HG03342 (cell line): ENCODE measurements around the gene RPS6KC1.
"Not testable (repeated sequence)": the region's sequence is repeated elsewhere in the genome, so short reads cannot be mapped to it uniquely, and the experiment has no call there.

Experiments used
- ATAC-seq: cut with Tn5 transposase; IDR thresholded peaks from one replicate; pipeline ENCODE4 v1.9.1; 2021; ENCODE audit warnings: mild to moderate bottlenecking, moderate library complexity; ENCODE audit not compliant: unreplicated experiment

Gene RPS6KC1, protein sequence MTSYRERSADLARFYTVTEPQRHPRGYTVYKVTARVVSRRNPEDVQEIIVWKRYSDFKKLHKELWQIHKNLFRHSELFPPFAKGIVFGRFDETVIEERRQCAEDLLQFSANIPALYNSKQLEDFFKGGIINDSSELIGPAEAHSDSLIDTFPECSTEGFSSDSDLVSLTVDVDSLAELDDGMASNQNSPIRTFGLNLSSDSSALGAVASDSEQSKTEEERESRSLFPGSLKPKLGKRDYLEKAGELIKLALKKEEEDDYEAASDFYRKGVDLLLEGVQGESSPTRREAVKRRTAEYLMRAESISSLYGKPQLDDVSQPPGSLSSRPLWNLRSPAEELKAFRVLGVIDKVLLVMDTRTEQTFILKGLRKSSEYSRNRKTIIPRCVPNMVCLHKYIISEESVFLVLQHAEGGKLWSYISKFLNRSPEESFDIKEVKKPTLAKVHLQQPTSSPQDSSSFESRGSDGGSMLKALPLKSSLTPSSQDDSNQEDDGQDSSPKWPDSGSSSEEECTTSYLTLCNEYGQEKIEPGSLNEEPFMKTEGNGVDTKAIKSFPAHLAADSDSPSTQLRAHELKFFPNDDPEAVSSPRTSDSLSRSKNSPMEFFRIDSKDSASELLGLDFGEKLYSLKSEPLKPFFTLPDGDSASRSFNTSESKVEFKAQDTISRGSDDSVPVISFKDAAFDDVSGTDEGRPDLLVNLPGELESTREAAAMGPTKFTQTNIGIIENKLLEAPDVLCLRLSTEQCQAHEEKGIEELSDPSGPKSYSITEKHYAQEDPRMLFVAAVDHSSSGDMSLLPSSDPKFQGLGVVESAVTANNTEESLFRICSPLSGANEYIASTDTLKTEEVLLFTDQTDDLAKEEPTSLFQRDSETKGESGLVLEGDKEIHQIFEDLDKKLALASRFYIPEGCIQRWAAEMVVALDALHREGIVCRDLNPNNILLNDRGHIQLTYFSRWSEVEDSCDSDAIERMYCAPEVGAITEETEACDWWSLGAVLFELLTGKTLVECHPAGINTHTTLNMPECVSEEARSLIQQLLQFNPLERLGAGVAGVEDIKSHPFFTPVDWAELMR

DNA sequence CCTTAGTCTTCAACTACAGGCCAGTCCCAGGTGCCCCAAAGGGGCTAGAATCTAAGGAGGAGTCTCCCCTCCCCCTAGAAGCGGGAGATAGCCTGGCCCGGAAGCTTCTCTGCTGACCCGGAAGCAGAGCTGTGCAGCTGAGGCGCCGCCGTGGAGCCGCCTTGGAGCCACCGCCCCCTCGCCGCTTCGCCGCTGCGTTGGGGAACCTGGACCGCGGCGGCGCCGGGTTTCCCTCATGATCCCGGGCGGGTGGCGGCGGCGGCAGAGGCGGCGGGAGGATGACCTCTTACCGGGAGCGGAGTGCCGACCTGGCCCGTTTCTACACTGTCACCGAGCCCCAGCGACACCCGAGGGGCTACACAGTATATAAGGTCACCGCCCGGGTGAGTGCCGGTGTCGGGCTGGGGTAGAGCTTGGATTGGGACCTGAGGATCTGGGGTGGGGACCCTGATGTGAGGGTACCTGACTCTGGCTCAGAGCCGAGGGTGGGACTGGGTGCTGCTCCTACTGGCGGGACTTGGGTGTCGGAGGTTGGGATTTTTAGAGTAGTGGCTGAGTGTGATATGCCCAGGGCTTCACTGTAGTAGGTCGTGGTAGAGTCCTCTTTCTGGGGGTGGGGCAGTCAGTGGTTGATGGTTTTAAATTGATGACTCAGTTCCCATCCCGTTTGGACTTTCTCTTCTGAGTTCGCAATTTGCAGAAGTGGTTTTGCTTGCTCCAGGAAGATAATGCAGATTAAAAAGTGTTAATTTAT is at the start of gene RPS6KC1:
RPS6KC1 (plus strand) TSS at position 115 of the 754 bp plus-strand sequence; CDS start at position 279, 164 bp downstream.
- peak; percentile 98 for ATAC-seq

DNA sequence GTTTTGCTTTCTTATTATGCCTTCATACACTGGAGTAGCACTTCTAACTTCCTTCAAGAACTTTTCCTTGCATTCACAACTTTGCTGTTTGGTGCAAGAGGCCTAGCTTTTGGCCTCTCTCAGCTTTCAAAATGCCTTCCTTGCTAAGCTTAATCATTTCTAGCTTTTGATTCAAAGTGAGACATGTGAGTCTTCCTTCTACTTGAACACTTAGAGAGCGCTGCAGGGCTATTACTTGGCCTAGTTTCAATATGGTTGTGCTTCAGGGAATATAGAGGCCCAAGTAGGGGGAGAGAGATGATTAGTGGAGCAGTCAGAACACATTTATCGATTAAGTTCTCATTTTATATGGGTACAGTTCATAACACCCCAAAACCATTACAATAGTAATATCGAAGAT is 47.8 kb upstream of the RPS6KC1 start:
- ATAC-seq: peak; percentile 56

DNA sequence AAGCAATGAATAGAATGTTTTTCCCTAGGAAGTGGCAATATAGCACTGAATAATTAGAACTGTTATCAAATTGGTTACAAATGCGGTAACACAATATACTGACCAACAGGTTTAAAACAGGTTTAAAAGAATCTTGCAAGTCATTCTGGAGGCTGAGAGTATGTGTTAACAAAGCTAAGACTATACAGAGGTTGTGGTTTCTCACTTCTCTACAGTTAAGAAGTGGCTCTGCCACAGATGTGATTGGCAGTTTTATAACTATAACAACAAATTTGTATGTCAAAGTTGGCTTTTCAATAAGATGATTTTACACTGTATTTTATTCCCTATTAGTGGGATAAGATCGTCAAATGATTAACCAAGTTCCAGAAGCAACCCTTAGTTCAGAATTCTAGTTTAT is 42.5 kb upstream of the RPS6KC1 start:
- ATAC-seq: peak; percentile 69

DNA sequence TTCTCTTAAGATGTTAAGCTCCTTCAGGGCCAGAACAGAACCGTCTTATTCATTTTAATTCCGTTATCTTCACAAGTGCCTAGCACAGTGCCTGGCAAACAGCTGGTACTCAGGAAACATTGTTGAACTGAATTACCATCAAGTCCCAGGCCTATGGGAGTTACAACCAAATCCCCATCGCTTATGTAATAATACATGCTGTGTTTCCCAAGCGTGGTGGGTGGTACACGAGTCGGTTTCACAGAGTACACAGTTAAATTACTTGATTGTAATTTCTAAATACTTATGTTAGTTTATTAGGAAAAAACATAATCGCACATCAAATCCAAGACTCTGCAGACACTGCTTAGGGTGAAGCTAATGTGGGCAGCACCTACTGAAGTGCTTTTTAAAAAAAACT is 36.4 kb upstream of the RPS6KC1 start:
- no peak for ATAC-seq

DNA sequence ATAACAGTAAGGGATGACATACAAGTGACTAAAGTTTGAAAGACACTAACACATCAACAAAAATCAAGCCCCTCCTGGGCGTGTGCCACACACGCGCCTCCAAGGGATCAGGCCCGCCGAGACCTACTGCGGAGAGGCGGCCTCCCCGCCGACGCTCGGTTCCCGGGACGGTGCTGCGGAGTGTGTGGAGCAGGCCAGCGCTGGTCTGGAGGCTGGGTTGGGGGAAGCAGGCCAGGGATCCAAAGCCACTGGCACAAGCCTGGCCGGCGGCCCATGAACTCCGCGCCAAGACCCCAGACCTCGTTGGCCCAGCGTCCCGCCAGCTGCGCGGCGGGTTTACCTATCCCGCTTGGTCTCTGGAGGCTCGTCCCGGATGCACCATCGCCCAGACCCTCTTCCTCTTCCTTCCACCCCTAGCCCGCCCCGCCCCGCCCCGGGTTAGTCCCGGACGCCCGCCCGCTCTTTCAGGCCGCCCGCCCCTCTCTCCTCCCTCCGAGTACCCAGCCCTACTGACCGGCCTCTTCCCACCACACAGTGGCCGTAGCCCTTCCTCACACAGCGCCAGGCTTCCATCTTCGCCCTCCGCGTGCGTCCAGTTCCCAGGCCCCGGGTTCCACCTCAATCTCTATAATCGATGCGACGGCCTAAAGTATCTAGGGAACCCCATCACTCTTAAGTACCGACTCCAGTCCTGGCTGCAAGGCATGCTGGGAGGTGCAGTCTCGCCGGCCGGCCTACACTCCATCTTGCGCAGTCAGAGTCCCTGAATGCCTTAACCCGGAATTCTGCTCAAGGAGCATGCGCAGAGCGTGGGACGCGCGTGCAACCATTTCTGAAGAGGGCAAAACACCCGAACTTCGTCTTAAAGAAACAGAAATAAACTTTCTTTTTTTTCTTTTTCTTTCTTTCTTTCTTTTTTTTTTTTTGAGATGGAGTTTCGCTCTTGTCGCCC is 35.7 kb upstream of the RPS6KC1 start, which contains the start of gene ANGEL2:
ANGEL2 (minus strand) TSS at position 769 of the 952 bp plus-strand sequence; CDS start at position 573, 196 bp downstream.
- ATAC-seq: peak; percentile 95

DNA sequence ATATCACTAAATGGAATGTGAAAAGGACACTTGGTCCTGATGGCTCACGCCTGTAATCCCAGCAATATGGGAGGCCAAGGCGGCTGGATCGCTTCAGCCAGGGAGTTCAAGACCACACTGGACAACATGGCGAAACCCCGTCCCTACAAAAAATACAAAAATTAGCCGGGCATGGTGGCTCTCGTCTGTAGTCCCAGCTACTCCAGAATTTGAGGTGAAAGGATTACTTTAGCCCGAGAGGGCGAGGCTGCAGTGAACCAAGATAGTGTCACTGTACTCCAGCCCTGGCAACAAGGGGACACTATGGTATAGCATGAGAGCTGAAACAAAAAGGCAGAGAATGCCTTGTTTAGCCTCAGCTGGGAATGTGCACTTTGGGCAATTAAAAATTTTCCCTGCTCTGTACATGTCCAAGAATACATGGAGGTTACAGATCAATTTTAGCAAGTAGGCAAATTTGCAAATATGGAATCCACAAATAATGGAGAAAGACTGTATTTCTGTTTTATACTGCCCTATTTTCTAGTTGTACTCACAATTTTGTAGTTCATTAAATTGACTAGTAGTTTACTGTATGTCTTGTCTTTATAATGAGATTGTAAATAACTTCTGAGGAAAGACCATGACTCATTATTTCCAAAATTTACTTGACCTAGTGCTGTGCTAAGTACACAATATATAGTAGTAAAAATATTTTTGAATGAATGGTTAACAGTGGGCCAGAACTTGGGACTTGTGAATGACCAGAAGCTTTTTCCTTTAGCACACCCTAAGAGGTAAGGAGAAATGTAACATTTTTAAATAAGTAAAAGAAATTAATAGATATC is 33.4 kb upstream of the RPS6KC1 start:
- no peak for ATAC-seq

DNA sequence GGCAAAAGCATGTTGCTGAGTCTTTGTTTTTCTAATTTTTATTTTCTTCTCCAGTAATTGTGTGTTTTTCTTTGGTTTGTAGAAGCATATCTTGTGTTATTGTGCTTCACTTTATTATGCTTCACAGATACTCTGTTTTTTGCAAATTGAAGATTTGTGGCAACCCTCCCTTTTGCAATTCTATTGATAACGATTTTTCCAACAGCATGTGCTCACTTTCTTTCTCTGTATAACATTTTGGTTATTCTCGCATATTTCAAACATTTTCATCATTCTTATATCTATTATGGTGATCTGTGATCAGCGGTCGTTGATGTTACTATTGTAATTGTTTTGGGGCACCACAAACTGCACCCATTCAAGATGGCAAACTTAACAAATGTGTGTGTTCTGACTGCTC is 31.6 kb upstream of the RPS6KC1 start:
- ATAC-seq: no peak

DNA sequence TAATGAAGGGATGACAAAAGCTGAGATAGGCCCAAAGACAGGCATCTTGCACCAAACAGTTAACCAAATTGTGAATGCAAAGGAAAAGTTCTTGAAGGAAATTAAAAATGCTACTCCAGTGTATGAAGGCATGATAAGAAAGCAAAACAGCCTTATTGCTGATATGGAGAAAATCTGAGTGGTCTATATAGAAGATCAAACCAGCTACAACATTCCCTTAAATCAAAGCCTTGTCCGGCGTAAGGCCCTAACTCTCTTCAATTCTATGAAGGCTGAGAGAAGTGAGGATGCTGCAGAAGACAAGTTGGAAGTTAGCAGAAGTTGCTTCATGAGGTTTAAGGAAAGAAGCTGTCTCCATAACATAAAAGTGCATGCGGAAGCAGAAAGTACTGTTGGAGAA is 31.0 kb upstream of the RPS6KC1 start:
- ATAC-seq: no peak

DNA sequence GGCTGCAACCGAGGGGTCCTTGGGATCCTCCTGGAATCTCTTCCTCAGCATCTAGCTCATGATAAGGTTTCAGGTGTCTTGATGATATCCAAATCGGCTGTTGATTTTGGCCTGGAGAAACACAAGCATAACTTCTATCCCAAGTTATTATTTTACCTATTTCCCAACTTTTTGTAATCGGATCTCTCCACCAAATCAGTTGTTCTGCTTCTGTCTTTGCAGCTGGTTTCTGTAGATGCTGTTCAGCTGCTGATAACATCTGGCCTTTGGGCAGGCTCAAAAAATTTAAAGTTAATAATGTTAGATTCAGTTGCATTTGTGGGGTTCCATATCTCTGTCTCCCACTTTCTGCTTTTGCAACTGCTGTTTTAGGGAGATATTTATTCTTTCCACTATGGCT is 24.0 kb upstream of the RPS6KC1 start:
- ATAC-seq: not testable (repeated sequence)

DNA sequence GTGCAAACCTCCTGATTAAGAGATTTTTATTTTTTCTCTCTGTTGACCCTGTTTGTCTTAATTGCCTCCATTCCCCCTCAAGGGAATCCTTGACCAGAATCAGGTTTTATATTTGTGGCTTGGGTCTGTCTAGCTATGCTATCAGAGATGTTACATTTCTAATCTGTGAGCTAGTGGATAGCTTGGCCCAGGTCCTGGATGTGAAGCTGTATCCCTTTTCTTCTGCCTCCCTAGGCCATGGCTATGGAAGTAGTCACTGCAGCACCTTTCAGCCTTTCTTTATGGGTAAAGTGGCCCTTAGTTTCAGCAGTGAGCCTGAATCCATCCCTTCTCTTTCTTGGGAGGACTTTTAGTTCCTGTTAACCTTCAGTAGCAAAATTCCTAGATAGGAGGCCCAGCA is 18.4 kb upstream of the RPS6KC1 start:
- ATAC-seq: no peak

DNA sequence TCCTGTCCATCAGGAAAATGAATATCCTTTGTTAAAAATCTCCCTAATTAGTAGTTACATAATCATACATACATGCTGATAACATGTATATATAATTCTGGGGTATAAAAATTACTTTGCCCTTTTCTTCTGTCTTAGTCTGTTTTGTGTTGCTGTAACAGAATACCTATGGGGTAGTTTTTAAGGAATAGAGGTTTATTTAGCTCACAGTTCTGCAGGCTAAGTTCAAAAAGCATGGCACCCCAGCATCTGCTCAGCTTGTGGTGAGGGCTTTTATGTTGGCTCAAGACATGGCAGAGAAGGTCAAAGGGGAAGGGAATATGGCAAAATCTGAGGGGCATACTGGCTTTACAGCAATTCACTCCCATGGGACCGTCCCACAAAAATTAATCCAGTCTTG is 16.3 kb upstream of the RPS6KC1 start:
- no peak for ATAC-seq

DNA sequence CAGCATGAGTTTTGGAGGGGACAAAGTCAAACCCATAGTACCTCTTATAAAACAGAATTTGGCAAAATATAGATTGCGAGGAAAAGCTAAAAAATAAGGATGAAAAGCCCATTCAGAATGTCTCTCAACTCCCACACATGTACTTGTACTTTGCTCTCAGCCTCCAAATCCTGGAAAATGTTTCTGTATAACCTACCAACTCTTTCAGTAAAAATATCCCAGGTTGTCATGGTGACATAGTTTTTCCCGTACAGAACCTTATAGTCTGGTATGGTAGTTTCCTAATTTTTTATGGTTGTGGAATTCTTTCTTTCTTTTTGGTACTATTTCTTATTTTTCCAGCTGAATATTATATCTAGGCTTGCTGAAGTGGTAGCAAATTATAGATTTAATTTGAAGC is 15.5 kb upstream of the RPS6KC1 start:
- ATAC-seq: no peak

DNA sequence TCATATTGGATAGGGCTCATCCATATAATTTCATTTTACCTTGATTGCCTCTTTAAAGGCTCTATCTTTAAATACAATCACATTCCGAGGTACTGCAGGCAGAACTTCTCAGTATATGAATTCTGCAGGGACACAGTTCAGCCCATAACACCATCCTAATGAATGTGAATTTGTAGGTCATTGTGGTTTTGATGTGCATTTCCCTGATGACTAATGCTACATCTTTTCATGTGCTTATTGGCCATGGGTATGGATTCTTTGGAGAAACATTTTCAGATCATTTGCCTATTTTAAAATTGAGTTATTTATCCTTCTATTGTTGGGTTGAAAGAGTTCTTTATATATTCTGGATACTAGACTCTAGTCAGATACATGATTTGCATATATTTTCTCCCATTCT is 9.6 kb upstream of the RPS6KC1 start:
- ATAC-seq: no peak

DNA sequence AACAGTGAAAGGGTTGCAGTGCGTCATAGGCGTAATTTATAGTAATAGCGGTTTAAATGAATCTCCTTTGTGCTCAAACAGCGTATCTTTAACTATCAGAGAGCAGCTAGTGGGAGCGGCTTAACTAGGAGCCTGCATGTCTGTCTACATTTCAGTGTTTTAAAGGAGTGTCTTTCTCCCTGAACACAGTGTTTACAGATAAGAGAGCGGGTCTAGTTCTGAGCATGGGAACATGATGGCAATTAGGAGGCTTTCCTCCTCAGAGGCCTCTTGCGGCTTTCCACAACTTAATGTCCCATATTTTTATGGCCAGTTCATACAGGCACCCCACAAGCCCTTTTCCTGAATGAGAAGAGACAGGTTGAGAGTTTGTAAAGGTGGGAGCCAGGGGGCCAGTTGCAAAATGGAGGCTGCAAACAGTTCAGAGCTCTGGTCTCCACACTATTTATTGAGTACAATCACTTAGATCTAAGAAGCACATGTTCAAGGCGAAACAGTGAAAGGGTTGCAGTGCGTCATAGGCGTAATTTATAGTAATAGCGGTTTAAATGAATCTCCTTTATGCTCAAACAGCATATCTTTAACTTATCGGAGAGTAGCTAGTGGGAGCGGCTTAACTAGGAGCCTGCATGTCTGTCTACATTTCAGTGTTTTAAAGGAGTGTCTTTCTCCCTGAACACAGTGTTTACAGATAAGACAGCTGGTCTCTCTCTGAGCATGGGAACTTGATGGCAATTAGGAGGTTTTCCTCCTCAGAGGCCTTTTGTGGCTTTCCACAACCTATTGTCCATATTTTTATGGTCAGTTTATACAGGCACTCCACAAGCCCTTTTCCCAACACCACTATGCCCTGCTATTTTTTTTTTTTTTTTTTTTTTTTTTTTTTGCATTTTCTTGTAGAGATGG is 5.5 kb upstream of the RPS6KC1 start:
- ATAC-seq: not testable (repeated sequence)

DNA sequence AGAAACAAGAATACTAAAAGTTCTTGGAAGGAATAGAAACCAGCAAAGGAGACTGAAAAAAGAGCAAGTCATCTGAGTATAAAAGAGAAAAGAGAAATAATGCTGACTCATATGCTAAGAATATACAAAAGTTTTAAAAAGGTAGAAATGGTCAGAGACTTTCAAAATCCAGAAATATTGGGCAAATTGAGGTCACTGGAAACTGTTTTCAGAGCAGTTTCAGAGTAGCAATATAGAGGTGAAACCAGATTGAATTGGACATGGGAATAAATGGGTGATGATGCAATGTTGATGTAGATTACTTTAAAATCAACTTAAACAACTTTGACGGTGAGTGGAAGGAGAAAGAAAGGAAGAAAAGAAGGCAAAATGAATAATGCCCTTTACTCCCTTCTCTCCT is 1.8 kb upstream of the RPS6KC1 start:
- ATAC-seq: no peak

DNA sequence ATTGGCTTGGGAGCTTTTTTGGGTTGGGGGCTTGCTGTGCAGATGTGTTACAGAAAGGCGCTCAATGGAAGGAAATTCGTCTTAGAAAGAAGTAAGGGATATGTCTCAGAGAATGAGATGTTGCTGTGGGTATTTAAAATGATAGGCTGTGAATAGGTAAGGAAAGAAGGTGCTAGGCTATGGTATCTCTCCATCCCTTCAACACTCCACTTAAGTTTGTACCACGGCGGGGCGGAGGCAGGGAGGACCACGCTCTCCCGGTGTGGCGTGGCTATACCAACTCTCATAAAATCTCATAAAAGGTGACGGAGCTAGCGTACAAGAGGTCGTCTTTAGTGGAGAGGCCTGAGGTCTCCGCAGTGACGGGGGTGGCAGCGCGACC is 305 bp upstream of the RPS6KC1 start:
- peak; percentile 18 for ATAC-seq

DNA sequence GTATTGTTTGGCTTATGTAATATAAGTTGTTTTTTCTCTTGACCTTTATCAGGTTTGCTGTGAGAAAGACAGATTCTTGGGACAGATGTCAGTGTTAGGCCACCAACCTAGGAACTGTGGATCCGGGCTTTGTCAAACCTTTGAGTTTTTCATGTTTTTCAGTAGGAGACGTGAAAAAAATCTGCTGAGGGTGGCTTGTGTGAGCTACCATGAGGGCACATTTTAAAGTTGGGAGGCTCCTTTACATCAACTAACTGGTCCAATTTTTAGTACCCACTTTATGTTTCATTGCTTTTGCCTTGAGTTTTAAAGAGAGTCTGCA is 801 bp downstream of the RPS6KC1 start:
- ATAC-seq: no peak

DNA sequence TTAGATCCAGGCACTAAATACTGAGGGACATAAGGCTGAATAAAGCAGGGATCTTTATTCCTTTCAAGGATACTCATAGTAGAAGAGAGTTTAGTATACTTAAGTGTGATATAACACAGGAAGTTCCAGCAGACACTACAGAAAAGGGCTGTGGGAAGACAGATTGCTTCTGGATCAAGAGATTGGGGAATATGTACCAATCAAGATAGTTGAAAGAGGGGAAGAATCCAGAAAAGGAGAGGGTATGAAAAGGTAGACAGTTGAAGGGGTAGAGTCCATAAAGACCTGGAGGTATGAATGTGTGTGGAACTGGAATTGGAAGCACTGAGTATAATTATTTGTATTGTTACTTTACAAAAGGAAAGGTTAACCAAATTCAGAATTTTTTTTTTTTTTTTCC is 2.4 kb downstream of the RPS6KC1 start:
- no peak for ATAC-seq
